ENCODE results near the gene RBM45.
"Not testable (repeated sequence)": the region's sequence is repeated elsewhere in the genome, so short reads cannot be mapped to it uniquely, and the experiment has no call there.

RBM45 gene

DNA sequence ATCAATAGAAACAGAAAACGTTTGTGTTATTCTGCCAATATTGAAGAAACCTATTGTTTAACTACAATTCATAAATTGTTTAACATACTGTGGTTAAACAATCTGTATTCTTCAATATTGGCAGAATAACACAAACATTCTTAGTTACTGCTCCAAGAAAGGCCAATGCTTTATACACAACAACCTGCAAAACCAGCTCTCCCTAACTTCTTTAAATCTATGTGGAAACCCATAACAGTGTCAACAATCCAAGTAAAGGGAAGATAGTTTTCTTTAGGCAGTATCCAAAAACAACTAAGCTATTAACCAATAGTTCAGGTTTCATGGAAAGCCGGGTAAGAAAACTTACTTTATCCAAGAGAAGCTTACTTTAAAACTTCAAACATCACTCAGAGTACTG lies 6.2 kb upstream of the RBM45 start:
- no peak for DNase-seq

DNA sequence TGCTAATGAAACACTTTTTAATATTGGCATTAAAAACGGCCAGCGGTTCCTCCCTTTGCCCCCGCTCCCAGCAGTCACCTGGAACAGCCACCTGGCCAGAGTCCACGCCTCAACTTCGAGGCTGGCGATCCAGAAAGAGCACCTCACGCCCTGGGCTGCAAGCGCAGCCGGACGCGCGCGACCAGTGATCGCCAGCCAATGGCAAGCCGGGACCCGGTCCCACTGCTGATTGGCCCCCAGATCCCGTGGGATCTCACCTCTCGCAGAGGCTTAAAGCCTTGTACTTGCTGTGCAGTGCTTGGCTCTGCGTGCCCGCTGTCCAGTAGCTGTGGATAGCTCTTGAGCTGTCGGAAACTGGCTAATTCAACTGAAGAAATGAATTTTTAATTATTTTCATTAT lies 4.1 kb upstream of the RBM45 start:
- no peak for DNase-seq

DNA sequence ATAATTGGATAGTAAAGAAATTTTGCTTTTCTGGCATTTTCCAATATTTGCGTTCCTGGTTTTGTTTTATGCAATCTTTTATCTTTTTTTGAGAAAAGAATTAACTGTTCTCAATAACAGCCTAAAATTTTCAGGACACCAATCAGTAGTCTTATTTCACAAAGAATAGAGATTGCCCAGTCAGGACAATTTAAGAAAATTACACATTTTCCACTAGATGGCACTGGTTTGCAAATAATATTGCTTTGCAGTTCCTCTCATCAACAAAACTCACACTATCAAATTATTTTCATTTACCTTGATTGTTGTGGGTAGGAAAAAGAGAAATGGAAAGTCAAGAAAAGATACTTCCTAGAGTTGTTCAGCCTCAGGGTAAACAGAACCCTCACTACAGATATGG lies 2.4 kb upstream of the RBM45 start:
- DNase-seq, result peak in 2 of 58 donors; percentile 12 to 24

DNA sequence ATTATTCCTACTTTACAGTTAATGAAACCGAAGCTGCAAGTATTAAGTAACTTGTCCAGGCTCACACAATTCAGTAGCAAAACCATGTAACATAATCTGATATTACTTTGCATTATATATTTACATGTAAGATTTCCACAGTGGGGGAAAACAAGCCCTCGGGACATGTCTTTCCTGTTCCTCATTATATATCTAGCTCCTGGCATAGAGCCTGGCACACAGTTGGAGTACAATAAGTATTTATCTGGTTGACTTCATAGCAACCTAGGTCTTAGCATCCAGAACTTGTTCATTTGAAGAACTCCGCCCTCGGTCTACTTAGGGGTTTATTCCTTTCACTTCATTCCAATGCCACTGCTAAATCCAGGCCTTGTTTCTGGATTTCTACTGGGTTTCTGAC lies 1.6 kb upstream of the RBM45 start:
- no peak for DNase-seq

DNA sequence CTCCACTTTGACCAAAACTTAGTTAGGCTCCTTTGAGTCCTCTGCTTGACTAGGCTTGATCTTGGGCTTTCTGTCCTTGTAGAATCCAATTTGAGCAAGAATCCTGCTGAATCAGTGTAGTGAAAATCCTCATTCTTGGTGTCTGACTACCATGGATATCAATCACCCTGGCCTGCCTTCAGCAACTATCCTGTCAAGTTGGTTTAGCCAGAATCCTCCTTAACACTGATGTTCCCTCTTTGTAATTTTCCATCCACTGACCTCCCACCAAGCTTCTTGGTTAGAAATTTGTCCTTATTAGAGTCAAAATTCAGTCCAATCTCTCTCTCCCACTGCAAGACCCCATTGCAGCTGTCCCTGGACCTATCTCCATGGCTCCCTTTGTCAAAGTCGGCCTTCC lies 494 bp upstream of the RBM45 start:
- DNase-seq, result no peak

DNA sequence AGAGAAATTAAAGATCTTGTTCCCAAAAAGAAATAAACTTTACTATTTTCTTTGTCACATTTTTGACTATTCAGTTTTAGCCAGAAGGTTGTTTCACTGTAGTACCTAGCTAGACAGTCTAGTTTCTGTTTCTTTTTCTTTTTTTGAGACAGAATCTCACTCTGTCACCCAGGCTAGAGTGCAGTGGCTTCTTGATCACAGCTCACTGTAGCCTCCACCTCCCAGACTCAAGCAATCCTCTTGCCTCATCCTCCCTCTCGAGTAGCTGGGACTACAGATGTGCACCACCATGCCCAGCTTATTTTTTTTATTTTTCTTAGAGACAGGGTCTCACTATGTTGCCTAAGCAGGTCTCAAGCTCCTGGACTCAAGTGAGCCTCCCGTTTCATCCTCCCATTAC lies 2.2 kb downstream of the RBM45 start:
- DNase-seq, result no peak

DNA sequence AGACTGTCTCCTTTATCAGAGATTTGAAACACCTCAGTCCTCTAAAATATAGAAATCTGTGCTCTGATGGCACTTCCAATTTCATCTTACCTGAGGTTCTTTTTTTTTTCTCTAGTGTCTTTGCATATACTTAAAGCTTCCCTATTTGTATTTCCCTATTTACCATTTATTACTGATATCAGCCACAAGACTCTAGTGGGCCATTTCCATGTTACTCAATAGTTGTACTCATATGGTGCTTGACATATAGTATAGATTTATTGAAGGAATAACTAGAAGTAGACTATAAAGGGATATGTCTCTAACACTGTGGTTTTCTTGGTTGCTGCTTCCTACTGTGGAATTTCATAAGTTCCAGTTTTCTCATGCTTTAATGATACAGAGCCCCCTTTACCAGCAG lies 3.0 kb downstream of the RBM45 start:
- no peak for DNase-seq

DNA sequence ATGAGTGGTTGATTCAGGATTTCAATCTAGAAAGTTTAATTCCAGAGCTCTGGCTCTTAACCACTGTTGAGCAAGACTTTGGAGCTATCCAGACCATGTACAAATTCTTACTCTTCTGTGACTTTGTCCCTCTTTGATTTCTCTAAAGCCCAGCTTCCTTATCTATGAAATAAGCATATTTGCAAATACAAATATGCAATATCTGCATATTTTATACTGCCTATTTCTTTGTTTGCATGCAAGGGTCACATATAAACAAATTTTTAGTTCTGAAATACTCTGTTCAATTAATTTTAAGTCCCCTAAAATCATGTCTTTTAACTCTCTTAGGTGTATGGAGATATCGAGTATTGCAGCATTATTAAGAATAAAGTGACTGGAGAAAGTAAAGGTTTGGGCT lies 5.5 kb downstream of the RBM45 start:
- DNase-seq, result no peak

DNA sequence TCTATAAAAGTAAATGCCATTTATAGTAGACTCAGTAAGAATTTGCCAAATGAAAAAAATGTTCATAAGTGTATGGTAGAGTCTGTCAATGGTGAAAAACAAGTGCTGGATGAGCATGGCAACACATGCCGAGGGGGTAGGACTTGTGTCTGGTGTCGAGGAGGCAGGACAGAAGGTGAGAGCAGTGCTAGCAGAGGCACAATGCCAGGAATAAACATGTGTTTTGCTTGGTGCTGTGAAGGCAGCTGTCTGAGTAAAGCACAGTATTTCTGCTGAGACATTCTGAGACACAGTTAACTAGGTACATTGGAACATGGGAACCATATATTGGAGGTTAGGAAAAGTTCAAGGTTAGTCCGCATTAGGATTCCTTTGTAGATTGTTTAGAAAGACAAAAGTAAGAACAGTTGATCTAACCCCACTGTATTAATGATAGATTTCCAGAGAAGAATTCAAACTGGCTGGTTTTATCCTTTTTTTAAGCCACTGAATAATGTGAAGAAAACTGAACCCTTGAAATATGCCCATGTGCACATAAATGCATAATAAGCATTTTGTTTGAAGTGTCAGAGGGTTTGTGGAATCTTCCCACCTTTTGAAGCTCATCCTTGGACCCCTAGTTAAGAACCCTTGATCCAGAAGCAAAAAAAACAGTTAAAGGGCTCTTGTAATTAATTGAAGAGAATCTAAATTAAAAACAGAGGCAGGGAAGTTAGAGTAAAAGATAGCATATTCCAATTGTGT lies 7.1 kb downstream of the RBM45 start:
- DNase-seq, result no peak

DNA sequence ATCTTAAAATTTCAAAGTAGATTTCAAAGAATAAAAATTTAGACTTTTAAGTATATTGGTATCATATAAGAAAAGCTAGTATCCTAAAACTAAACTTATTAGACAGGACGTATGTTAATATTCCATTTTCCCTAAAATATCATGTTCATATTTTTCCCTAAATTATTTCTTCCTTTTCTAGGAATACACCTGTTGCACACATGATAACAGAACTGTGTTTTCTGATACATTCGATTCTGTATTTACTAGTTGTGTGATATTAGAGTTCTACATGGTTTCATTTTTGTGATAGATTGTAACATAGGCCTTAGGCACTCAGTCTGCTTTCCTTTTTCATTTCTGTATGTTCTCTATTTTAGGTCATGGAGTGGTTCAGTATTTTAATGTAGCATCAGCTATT lies 10.9 kb downstream of the RBM45 start:
- DNase-seq, result no peak

DNA sequence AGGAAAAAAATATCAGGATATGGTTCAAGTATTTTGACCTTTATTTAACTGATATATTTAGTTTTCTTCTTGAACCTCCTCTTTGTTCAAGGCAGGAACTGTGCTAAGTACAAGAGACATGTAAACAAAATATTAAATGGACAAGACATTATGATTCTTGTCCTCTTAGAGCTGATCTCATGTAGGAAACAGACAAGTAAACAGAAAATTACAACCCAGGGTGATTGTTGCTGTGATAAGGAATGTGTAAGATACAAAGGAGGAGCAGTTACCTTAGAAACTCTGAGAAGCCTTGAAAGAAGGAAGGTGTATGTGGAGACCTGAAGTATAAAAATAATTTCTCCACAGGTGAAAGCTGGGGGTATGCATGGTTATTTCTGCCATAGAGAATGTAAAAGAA lies 12.9 kb downstream of the RBM45 start:
- no peak for DNase-seq

DNA sequence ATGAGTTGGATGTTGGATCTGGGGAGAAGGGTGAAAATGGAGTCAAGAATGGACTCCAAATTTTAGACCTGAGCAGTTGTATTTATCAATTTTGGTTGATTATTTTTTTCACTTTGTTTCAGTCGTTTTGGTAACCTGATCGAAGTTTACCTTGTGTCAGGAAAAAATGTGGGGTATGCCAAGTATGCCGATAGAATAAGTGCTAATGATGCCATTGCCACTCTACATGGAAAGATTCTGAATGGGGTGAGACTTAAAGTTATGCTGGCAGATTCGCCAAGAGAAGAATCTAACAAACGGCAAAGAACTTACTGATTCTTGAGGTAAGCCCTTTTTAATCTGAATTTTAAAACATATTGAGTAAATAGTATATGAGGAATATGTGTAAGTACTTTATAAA lies 13.6 kb downstream of the RBM45 start:
- no peak for DNase-seq

DNA sequence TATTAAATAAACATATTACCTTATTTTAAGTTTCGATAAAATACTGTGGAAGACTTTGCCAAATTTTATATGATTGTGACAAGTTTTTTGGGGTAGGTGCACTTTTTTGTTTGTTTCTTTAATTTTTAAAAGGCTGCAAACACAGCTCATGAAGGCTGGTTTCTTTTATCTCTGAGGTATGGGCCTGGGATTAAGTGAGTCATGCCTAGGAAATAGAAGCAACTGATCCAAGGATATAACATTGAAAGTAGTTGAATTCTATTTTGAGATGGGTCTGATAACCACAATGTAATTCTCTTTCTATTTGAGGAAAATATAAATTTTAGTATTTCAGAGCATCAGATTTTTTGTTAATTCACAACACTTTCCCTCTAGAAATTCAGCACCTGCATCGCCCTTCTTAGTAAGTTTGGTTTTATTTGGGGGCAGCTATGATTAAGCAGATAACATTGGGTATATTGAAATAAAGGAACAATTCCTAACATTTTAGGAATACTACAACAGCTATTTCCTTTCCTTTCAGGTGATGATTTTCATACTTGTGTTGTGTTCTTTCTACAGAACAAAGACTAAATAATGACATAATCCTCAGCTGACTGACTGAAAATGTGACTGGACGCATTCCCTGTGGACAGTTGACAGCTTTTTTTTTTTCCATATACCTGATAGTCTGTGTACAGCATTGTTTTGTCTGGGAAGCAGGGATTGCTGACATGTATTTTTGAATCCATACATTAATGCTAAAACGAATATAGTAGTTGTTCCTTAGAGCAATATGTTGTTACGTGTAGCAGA lies 16.8 kb downstream of the RBM45 start:
- DNase-seq, result no peak

DNA sequence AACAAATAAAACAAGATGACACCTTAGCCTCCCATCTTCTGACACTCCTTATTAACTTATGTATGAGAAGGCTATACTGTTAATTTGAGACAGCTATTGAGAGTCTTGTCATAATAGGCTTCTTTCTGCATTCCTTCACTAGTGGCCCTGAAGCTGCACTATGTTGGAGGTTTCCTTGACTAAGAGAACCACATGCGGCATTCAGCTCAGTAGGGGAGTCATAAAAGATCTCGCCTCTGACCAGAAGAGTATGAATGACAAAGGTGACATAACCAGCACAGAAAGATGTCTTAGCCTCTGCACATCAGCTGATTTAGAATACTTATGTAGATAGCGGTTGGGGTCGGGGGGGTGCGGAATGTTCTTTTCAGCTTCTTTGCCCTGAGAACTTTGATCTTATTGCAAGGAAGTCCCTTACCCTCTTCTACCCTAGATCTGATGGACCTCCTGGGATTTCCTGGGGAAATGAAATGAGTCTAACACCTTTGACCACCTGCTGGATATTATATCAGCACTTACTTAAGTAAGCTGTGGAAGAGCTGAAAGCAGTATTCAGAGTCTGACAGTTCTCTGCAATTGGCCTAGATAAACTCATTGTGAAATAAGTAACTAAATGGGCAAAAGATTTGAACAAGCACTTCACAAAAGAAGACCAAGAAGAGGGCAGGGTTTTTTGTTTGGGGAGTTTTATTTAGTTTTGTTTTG lies 24.2 kb downstream of the RBM45 start:
- DNase-seq, result no peak

DNA sequence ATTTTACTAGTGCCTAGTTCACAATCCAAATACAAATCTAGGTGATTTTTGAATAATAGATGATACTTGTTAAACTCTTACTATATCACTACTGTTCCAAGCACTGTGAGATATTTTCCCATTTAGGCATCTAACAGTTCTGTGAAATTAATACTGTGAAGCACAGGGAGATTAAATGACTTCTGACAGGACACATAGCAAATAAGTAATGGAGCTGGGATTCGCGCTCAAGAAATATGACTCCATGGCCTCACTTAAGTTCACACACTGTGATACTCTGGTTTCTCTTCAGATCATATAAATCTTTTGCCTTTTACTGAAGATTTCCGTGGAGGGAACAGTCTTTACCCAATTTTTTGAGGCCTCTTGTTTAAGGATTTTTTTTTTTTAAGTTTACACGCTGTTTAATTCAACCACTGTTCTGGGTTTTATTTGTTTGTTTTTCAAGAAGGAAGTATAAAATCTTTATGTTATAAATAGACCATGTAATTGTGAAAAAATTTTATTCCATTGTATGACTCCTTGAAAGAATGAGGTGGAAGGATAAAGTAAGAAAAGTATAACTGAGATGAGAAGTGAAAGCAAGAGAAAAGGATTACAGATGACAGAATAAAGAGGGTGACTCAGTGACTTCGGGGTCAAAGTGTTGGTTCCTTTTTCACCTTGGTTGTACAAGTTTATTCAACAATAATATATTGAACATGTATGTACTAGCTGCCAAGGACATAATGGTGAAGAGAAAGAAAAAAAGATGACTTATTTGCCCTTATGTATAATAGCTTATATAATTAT lies 30.2 kb downstream of the RBM45 start:
- DNase-seq, result no peak

DNA sequence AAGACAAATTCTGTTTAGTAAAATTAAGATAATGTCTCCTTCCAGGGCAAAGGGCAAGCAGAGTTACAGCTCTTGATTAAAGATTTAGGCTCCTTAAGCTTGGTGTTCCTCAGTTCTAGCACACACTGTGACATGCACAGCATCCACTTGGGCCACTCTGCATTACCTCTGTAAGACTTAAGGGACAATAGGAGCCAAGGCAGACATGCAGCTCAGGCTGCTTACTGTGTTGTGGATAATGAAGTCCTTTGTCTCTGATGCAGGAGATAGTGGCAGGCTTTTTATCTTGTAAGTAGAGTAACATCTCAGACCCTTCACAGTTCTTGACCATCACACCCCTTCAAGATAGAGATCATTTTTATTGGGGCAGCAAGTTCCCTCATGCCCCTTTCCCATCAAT lies 31.2 kb downstream of the RBM45 start:
- no peak for DNase-seq

DNA sequence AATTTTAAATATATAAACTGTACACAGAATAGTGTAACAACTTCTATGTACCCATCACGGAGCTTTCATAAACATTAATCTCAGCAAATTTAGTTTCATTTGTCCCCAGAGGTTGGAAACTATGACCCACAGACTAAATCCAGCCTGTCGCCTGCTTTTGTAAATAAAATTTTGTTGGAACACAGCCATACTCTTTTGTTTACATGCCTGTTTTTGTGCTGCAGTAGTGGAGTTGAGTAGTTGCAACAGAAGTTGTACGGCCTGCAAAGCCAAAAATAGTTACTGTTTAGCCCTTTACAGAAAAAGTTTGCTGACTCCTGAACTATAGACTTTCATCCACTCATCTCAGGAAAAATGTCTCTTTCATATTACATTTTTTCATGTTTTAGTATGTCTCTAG lies 39.8 kb downstream of the RBM45 start:
- no peak for DNase-seq

DNA sequence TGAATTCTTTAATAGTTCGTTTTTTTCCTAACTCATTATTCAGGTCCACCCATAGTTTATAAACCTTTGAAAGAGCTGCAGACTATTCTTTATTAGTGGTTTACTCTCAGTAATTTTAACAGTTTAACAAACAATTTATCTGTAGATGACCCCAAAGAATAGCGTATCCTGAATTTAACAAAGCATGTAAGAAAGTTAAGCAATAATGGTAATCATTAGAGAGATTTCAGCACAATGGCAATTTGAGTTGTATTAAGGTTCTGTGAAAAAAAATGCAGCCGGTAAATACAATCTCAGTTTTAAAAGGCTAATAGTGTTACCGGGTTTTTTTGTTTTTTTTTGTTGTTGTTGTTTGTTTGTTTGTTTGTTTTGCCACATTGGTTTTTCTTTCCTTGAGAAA lies 40.3 kb downstream of the RBM45 start:
- no peak for DNase-seq

DNA sequence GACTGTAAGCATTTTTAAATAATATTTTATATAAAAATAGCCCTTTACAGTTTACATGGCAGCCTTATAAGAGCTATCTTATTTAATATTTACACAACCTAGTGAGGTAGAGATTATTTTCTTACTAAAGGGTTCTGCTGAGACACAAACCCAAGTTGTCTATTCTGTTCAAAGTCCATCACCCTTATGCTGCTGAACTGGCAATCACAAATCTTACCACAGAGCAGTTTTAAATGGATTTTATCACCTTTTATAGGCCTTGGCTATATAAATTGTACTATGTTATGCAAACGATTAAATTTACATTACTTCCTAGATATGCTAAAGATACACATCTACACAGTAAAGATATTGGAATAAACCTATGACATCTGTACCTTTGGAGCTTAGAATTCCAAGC lies 40.7 kb downstream of the RBM45 start:
- no peak for DNase-seq

DNA sequence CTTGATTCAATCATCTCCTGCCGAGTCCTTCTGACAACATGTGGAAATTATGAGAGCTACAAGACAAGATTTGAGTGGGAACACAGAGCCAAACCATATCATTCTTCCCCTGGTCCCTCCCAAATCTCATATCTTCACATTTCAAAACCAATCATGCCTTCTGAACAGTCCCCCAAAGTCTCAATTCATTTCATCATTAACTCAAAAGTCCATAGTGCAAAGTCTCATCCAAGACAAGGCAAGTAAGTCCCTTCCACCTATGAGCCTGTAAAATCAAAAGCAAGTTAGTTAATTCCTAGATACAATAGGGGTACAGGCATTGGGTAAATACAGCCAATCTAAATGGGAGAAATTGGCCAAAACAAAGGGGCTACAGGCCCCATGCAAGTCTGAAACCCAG lies 41.6 kb downstream of the RBM45 start:
- not testable (repeated sequence) for DNase-seq

DNA sequence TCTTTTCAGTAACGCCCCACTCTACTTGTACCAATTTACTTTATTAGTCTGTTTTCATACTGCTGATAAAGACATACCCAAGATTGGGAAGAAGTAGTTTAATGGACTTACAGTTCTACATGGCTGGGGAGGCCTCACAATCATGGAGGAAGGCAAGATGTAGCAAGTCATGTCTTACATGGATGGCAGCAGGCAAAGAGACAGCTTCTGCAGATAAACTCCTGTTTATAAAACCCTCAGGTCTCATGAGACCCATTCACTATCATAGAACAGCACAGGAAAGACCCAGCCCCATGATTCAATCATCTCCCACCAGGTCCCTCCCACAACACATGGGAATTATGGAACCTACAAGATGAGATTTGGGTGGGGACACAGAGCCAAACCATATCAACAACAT lies 43.3 kb downstream of the RBM45 start:
- DNase-seq, result no peak

DNA sequence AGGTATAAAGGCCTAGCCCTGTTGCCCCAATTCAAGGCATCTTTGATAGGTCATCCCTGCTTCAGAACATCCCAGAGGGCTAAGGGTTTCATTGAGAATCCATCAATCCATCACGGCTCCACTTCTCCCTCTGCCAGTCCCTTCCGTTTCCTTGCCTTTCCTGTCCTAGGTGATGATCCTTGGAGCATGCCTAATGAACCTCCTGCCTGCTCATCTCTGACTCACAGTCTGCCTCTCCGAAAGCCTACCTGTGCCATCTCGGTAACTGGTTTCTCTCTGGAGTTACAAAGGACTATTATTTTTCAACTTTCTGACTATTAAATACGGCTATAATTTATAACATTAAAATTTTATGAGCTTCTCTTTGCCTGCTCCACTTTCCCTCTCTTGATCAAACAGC lies 45.3 kb downstream of the RBM45 start:
- DNase-seq, result no peak

All from anterior cingulate cortex (tissue), 58 donors.